ENCODE results near the gene MALRD1.

The MALRD1 gene

GRCh38 chr10:19373988-19374387, 325.4 kb downstream of the MALRD1 start:
- no peak for DNase-seq (ENCODE audit: low spot score)

DNA sequence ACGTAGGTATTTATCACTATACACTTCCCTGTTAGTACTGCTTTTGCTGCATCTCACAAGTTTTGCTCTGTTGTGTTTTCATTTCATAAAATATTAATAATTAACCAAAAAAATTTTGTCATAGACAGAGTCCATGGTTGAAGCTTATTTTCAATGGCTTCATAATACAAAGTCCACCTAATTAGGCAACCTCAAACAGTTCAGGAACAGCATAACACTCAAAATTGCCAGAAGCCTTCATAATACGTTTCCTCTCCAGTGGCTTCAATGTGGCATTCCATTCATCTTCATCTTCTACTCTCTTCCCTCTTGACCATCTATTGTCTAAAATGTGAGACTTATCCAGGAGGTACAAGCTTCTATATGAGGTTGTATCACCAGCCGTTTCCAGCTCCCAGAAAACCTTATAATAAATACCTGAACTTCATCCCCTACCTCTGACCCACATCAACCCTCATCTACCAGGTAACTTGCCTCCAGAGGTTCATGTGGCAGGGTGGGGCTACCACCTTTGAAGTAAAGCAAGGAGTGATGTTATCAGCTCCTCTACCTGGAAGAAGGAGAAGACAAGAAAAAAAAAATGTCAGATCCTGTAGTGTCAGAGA, 337.3 kb downstream of the MALRD1 start:
- DNase-seq (ENCODE audit: low spot score), result no peak

- DNase-seq (ENCODE audit: low spot score), result no peak
These were observed 360.3 kb downstream of the MALRD1 start for GRCh38 chr10:19408924-19409323.

- DNase-seq (ENCODE audit: low spot score), result no peak
These were observed 362.5 kb downstream of the MALRD1 start for GRCh38 chr10:19411119-19411518.

- DNase-seq (ENCODE audit: low spot score), result no peak
These were observed 363.9 kb downstream of the MALRD1 start for GRCh38 chr10:19412531-19412930.

DNA sequence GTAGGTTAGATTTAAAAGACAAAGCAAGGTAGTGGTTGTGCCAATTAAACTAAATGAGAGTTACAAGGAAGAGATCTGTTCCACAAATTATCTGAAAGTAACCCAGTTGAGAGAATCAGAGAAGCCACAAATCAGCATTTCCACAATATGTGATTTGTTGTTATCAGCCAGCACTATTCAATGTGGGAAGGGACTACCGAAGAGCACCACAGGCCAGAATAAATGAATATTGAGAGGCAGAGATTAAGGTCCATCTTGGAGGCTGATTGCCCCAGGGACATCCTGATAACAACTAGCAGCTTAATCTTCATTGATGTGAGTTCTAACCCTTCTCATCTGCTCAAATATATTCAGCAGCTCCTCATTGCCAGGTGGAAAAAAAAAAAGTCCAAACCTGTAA, 367.6 kb downstream of the MALRD1 start:
- no peak for DNase-seq (ENCODE audit: low spot score)

DNA sequence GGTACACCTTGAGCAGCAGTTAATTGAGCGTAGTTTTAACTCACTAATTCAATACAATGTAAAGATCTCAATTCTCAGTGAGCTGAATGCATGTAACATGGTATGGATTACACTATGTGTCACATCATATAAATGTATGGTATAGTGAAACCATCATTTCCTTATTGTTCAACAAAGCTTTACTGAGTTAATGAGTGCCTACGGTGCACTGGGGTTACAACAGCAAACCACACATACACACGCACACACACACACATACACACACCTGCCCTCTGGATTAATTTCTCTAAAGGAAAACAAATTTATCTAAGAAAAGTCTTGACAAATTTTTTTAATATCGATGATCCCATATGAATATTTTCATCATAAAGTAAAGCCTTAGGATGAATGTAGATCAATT, 369.1 kb downstream of the MALRD1 start:
- no peak for DNase-seq (ENCODE audit: low spot score)

GRCh38 chr10:19421674-19422073, 373.1 kb downstream of the MALRD1 start:
- no peak for DNase-seq (ENCODE audit: low spot score)

GRCh38 chr10:19426034-19426433, 377.4 kb downstream of the MALRD1 start:
- no peak for DNase-seq (ENCODE audit: low spot score)

- no peak for DNase-seq (ENCODE audit: low spot score)
These were observed 383.2 kb downstream of the MALRD1 start for GRCh38 chr10:19431622-19432351.

GRCh38 chr10:19449860-19450259, 401.3 kb downstream of the MALRD1 start:
- no peak for DNase-seq (ENCODE audit: low spot score)

DNA sequence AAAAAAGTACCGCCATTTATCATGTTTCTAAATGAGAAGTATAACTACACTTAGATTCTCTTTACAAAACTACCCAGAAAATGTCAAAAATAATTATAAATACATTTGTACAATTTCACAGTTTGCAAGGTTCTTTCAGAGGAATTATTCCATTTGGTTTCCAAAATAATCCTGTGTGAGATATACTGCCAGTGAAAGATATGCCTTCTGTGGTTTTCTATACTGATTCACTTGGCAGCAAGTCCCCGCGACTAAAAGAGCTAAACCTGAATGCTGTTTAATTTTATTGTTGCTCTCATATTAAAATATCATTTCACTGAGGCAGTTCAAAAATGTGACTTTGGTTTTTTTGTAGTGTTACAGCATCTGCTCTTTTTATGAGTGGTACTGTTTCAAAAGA, 402.8 kb downstream of the MALRD1 start:
- DNase-seq (ENCODE audit: low spot score), result no peak

GRCh38 chr10:19451937-19452336, 403.3 kb downstream of the MALRD1 start:
- DNase-seq (ENCODE audit: low spot score), result no peak

- no peak for DNase-seq (ENCODE audit: low spot score)
These were observed 405.4 kb downstream of the MALRD1 start for GRCh38 chr10:19453967-19454366.

DNA sequence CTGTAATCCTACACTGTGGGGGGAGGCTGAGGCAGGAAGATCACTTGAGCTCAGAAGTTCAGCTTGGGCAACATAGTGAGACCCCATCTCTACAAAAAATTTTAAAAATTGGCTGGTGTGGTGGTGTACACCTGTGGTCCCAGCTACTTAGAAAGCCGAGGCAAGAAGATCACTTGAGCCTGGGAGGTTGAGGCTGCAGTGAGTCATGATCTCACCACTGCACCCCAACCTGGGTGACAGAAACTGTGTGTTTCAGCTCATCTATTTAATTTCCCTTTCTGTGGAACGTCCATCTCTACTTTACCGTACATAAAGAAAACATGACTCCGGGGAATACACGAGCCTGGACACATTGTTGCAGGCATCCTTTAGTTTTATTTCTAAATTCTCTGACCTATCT, 413.0 kb downstream of the MALRD1 start:
- no peak for DNase-seq (ENCODE audit: low spot score)

DNA sequence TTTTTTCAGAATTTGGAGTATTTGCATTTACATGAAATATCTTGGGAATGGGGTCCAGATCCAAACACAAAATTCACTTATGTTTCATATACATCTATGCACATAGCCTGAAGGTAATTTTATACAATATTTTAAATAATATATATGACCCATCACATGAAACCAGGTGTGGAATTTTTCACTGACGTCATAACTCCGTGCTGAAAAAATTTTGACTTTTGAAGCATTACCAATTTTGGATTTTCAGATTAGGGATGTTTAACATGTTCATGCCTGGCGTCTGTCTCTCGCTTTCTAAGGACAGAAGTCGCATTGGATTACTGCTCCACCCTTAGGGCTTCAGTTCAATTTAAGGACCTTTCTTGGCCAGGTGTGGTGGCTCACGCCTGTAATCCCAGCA, 418.1 kb downstream of the MALRD1 start:
- no peak for DNase-seq (ENCODE audit: low spot score)

GRCh38 chr10:19468413-19468812, 419.8 kb downstream of the MALRD1 start:
- DNase-seq (ENCODE audit: low spot score), result no peak

GRCh38 chr10:19469521-19469920, 420.9 kb downstream of the MALRD1 start:
- DNase-seq (ENCODE audit: low spot score), result no peak

- no peak for DNase-seq (ENCODE audit: low spot score)
These were observed 431.3 kb downstream of the MALRD1 start for GRCh38 chr10:19479854-19480253.

DNA sequence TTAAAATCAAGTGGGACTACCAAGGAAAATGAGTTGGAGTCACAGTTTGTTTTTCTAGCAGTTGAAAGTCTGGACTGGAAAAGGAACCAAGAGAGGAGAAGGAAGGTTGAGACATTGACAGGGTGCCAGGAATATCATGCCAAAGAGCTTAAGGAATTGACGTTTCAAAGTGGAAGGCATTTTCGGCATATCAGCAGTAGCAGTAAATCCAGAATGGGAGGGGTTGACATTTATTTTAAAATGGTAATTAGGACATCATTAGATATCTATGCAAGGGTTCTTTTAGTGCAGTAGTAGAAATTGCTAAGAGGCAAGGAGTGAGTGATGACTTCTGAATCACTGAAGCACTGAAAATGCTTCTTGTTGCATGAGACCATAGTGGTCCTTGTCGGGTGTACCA, 431.8 kb downstream of the MALRD1 start:
- DNase-seq (ENCODE audit: low spot score), result no peak

- no peak for DNase-seq (ENCODE audit: low spot score)
These were observed 434.8 kb downstream of the MALRD1 start for GRCh38 chr10:19483421-19483820.

DNA sequence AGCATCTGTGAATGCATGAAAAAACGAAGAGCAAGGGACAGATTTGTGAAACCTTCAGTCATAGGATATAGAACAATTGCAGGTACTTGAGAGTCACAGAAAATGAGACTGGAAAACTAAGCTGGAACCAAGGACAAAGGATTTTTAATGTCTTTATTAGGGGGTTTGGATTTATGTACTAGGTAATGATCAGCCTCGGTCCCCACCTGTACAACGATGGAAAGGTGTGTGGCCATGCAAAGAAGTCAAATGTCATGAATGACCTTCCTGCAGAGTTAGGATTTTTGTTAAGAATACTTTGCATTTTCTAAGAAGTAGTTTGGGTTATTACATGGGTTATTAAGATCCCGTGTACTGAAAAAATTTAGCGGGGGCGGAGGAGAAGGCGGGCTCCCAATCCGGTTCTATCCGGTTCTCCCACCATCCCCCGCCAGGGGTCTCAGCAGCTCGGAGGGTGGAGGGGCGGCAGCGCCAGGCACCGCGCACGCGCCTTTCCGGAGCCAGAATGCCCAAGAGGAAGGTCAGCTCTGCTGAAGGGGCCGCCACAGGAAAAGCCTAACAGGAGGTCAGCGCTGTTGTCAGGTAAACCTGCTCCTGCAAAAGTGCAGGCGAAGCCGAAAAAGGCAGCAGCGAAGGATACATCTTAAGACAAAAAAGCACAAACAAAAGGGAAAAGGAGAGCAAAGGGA, 440.1 kb downstream of the MALRD1 start:
- DNase-seq (ENCODE audit: low spot score), result no peak

DNA sequence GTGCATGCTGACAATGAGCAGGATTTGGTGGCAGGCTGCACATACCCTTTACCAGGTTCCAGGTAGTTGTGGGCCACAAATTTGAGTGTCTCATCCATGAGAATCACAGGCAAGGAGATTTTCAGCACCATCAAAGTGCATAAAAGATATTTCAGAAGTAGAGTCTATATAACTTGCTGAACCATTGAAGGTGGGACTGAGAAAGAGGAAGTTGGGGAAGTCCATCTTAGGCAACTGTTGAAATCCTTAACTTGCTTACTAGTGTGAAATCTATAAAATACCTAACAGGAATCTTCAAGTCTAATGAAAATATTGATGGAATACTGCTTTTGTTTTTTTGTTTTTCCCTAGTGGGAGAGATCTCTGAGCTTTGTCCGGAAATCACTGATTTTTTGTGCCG, 442.6 kb downstream of the MALRD1 start:
- DNase-seq (ENCODE audit: low spot score), result no peak

All from hematopoietic multipotent progenitor cell treated with erythropoietin and hydrocortisone succinate and interleukin-3 and kit ligand, for 17 days (in vitro differentiated cells).